ENCODE results near the gene AHCYL2.

GRCh38 chr7:129186749-129187260 is 38.0 kb upstream of the AHCYL2 start:
- TF ChIP-seq CTCF (conservative IDR thresholded peaks at IDR 0.05; ENCODE audit: low read length): no peak
- TF ChIP-seq EZH2phosphoT487 (IDR thresholded peaks at IDR 0.05; ENCODE audit: borderline replicate concordance, low read depth, low read length): no peak

Data from OCI-LY7 (cell line).